GM15510 (cell line): ENCODE measurements around the gene AOAH.

Experiments used
- POLR2A ChIP-seq: IDR thresholded peaks from 3 replicates; pipeline ENCODE4 v1.6.1; 2011; ENCODE audit warnings: borderline replicate concordance; ENCODE audit not compliant: insufficient read length; ENCODE audit errors: extremely low read depth

AOAH gene

DNA sequence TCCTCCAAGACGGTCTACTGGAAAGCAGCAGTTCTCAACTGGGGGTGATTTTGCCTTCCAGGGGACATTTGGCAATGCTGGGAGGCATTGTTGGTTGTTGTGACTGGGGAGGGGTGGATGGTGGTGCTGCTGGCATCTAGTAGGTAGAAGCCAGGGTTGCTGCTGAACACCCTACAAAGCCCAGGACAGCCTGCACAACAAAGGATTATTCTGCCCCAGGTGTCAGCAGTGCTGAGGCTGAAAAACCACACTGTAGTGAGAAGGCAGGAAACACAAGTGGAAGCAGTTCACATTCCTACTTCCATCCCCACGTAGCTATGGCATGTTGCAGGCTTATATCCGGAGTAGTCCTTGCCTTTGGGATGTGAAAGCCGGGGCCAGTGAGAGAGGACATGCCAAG, 86.9 kb downstream of the AOAH start:
- no peak for TF ChIP-seq POLR2A

GRCh38 chr7:36636126-36636525, 88.2 kb downstream of the AOAH start:
- TF ChIP-seq POLR2A, result no peak

GRCh38 chr7:36635091-36635490, 89.2 kb downstream of the AOAH start:
- no peak for TF ChIP-seq POLR2A

DNA sequence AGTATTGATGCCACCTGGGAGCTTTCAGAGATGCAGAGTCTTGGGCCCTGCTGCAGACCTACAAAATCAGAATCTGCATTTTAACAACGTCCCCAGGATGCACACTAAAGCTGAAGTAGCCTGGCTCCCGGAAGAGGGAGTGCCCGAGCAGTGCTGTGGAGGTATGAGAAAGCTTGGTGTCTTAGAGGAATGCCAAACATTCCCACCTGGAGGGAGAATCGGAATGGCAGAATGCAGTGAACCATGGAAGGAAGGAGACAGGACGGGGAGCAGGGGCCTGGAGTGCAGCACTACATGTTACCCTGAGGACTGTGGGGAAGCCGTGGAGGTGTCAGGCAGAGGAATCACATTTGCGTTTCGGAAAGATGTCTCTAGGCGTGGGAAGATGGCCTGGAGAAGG, 90.9 kb downstream of the AOAH start:
- no peak for TF ChIP-seq POLR2A

GRCh38 chr7:36630112-36630650, 94.1 kb downstream of the AOAH start:
- no peak for TF ChIP-seq POLR2A

- no peak for TF ChIP-seq POLR2A
These were observed 94.9 kb downstream of the AOAH start for GRCh38 chr7:36629351-36629750.

DNA sequence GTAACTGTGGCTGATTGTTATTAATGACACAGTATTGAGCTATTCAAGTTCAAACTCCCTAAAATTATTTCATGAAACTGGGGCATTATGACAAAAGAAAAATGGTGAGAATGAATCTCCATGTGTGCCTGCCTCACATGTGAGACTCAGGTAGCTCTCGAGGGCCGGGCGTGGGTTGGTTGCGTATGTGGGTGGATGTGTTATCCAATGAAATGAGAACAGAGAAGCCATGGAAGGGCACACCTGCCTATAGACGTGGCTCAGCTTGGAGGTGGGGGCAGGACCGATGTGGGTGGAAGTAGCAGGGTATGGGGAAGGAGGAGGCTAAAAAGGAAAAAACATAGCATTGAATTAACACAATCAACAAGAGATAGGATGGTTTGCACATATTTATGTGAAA, 96.5 kb downstream of the AOAH start:
- no peak for TF ChIP-seq POLR2A

- TF ChIP-seq POLR2A, result no peak
These were observed 98.2 kb downstream of the AOAH start for GRCh38 chr7:36626111-36626510.

DNA sequence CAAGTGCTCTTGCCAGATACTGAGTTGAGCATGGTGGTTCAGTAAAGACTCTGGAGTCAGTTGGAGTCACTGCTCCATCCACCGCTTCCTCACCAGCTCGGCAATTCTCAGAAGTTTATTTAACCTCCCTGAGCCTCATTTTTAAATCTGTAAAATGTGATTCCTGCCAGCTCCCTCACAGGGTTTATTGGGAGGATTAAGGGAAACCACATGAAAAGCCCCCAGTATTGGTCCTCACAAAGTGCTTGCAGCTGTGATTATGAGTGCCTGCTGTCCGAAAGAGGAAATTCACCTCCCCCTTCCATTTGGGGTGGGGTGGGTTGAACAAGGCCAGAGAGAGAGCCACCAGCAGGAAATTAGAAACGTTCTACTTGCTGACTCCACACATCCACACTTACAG, 99.0 kb downstream of the AOAH start:
- TF ChIP-seq POLR2A, result no peak

GRCh38 chr7:36623247-36623646, 101.0 kb downstream of the AOAH start:
- no peak for TF ChIP-seq POLR2A

DNA sequence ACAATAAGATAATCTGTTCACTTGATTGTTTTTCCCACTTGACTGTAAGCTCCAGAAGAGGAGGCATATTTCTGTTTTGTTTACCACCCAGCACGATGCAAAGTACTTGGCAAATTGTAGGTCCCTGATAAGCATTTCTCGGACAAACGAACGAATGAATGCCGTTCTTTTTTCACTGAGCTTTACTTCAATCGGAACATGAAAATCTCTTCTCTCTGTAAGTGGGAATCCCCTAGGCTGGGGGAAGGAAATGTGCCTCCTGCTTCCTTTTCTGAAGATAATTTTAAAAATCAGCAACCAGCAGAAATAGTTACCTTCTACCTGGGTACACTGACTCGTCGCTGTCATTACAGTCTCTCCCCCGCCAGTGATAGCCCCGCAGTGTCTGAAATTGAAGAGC, 102.9 kb downstream of the AOAH start:
- no peak for TF ChIP-seq POLR2A

DNA sequence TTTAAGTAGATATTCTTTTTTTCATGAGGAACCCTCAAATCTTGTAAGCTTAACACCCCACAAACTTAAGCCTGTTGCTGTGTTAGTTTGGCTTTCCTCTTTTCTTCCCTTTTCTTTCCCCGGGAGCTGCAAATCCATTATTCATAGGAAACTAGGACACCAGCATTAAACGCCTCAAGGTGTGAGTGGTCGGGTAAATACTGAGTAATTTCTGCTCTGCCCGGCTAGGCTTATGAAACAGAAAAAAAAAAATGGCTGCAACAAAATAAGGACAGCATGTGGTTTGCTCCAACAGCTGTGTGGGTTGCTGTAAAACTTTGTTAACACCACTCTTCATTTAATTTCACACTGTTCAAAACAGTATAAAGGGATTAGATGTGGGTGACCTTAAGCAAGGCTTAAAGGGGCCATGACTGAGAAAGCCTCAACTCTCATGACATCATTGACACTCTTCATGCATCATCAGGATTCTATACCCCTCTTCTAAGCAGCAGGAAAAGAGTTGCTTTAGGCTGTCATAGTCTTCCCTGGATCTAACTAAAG, 104.1 kb downstream of the AOAH start:
- no peak for TF ChIP-seq POLR2A

- no peak for TF ChIP-seq POLR2A
These were observed 106.9 kb downstream of the AOAH start for GRCh38 chr7:36617408-36617807.

- TF ChIP-seq POLR2A, result no peak
These were observed 108.3 kb downstream of the AOAH start for GRCh38 chr7:36615852-36616540.

- TF ChIP-seq POLR2A, result no peak
These were observed 109.3 kb downstream of the AOAH start for GRCh38 chr7:36614959-36615358.

GRCh38 chr7:36613031-36613614, 111.2 kb downstream of the AOAH start:
- TF ChIP-seq POLR2A, result no peak
